Measurements from ENCODE around the gene ENTPD8. TPM values are rescaled to one million over a fixed set of nuclear protein-coding genes. Genes with fewer than 3 reads are reported as not detected.

Gene ENTPD8
- under 1 TPM; 0.20 to 0.70 (median 0.32) TPM for polyA plus RNA-seq (ENCODE audit: insufficient read length in 4 of 4)

- DNase-seq (ENCODE audit: low read depth in 4 of 4, low spot score in 3 of 4) = no peak
Measured at GRCh38 chr9:137441289-137441934, at the start of gene ENTPD8. ENTPD8 (minus strand) TSS chr9:137441357; CDS start chr9:137438285, 3,072 bp downstream.

- DNase-seq (ENCODE audit: low read depth in 4 of 4, low spot score in 3 of 4) = no peak
Measured at GRCh38 chr9:137490532-137491186, 49.5 kb upstream of the ENTPD8 start.

GRCh38 chr9:137488906-137489305, 47.7 kb upstream of the ENTPD8 start:
- DNase-seq (ENCODE audit: low read depth in 4 of 4, low spot score in 3 of 4) = no peak

- no peak for DNase-seq (ENCODE audit: low read depth in 4 of 4, low spot score in 3 of 4)
Measured at GRCh38 chr9:137488327-137488653, 47.1 kb upstream of the ENTPD8 start.

GRCh38 chr9:137487454-137488326, 46.5 kb upstream of the ENTPD8 start:
- no peak for DNase-seq (ENCODE audit: low read depth in 4 of 4, low spot score in 3 of 4)

GRCh38 chr9:137486545-137487453, 45.6 kb upstream of the ENTPD8 start:
- DNase-seq (ENCODE audit: low read depth in 4 of 4, low spot score in 3 of 4) = no peak

GRCh38 chr9:137486141-137486490, 45.0 kb upstream of the ENTPD8 start:
- DNase-seq (ENCODE audit: low read depth in 4 of 4, low spot score in 3 of 4) = no peak

- no peak for DNase-seq (ENCODE audit: low read depth in 4 of 4, low spot score in 3 of 4)
Measured at GRCh38 chr9:137485343-137486140, 44.4 kb upstream of the ENTPD8 start.

- no peak for DNase-seq (ENCODE audit: low read depth in 4 of 4, low spot score in 3 of 4)
Measured at GRCh38 chr9:137484551-137485315, 43.6 kb upstream of the ENTPD8 start.

- no peak for DNase-seq (ENCODE audit: low read depth in 4 of 4, low spot score in 3 of 4)
Measured at GRCh38 chr9:137482094-137482781, 41.1 kb upstream of the ENTPD8 start.

- no peak for DNase-seq (ENCODE audit: low read depth in 4 of 4, low spot score in 3 of 4)
Measured at GRCh38 chr9:137480686-137481683, 39.8 kb upstream of the ENTPD8 start.

- DNase-seq (ENCODE audit: low read depth in 4 of 4, low spot score in 3 of 4) = no peak
Measured at GRCh38 chr9:137479892-137480685, 38.9 kb upstream of the ENTPD8 start.

- no peak for DNase-seq (ENCODE audit: low read depth in 4 of 4, low spot score in 3 of 4)
Measured at GRCh38 chr9:137478962-137479861, 38.1 kb upstream of the ENTPD8 start.

GRCh38 chr9:137478613-137478961, 37.4 kb upstream of the ENTPD8 start:
- DNase-seq (ENCODE audit: low read depth in 4 of 4, low spot score in 3 of 4) = no peak

GRCh38 chr9:137477778-137478612, 36.8 kb upstream of the ENTPD8 start:
- DNase-seq (ENCODE audit: low read depth in 4 of 4, low spot score in 3 of 4) = no peak
